Measurements from ENCODE around the gene PLEKHA8. TPM values are rescaled to one million over a fixed set of nuclear protein-coding genes. Genes with fewer than 3 reads are reported as not detected.

PLEKHA8 gene
- total RNA-seq, 1 donor from 2014 or later, result 43.8 TPM

DNA sequence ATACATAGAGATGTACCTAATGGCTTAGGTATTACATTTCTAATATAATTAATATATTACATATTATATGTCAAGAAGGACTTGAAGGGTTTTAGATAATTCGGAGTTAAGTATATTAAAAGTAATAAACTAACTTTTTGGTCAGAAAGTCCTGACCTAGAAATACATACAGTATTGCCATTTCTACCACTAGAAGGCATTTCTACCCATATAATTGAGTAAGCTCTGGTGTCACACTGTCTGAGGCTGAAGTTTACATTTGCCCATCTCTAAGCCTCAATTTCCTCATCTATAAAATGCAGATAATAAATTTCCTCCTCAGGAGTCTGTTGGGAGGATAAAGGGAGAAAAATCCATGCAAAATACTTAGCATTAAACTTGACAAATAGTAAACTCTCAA, 8.8 kb upstream of the PLEKHA8 start:
- no peak overlapping the region for H3K27ac Mint-ChIP-seq (ENCODE audit: unreplicated experiment)

GRCh38 chr7:30019960-30020359, 8.3 kb upstream of the PLEKHA8 start:
- no peak for TF ChIP-seq CTCF (IDR thresholded peaks at IDR 0.05; ENCODE audit: unreplicated experiment)
- peaks cover 7% of the 10 kb centered on the region for H3K4me1 Mint-ChIP-seq (ENCODE audit: unreplicated experiment)
- no peaks in the 10 kb centered on the region for H3K9me3 Mint-ChIP-seq (ENCODE audit: unreplicated experiment)
- DNase-seq (ENCODE audit: low spot score), result no peak
- H3K4me3 Mint-ChIP-seq (ENCODE audit: unreplicated experiment), result no peak overlapping the region
- peaks cover 4% of the 10 kb centered on the region for H3K36me3 Mint-ChIP-seq (ENCODE audit: low read depth, unreplicated experiment)
- no peaks in the 10 kb centered on the region for H3K27me3 Mint-ChIP-seq (ENCODE audit: unreplicated experiment)
- no peak overlapping the region for H3K27ac Mint-ChIP-seq (ENCODE audit: unreplicated experiment)

More for the DNA sequence above, 8.8 kb upstream of the PLEKHA8 start:
- Mint-ChIP-seq H3K27me3 (ENCODE audit: unreplicated experiment) (no peaks in the 10 kb centered on the region), H3K36me3 (ENCODE audit: low read depth, unreplicated experiment) (peaks cover 4% of the 10 kb centered on the region), H3K4me3 (ENCODE audit: unreplicated experiment) (no peak overlapping the region), H3K4me1 (ENCODE audit: unreplicated experiment) (peaks cover 2% of the 10 kb centered on the region), H3K9me3 (ENCODE audit: unreplicated experiment) (no peaks in the 10 kb centered on the region)
- DNase-seq (ENCODE audit: low spot score), result no peak
- TF ChIP-seq CTCF (IDR thresholded peaks at IDR 0.05; ENCODE audit: unreplicated experiment), result no peak

GRCh38 chr7:30020535-30020934, 7.7 kb upstream of the PLEKHA8 start:
- H3K27ac Mint-ChIP-seq (ENCODE audit: unreplicated experiment), result no peak overlapping the region
- no peak for TF ChIP-seq CTCF (IDR thresholded peaks at IDR 0.05; ENCODE audit: unreplicated experiment)

GRCh38 chr7:30022991-30023390, 5.2 kb upstream of the PLEKHA8 start:
- Mint-ChIP-seq H3K4me1 (ENCODE audit: unreplicated experiment) (peaks cover 24% of the 10 kb centered on the region), H3K4me3 (ENCODE audit: unreplicated experiment) (no peak overlapping the region), H3K9me3 (ENCODE audit: unreplicated experiment) (no peaks in the 10 kb centered on the region), H3K36me3 (ENCODE audit: low read depth, unreplicated experiment) (no peaks in the 10 kb centered on the region), H3K27me3 (ENCODE audit: unreplicated experiment) (no peaks in the 10 kb centered on the region), H3K27ac (ENCODE audit: unreplicated experiment) (no peak overlapping the region)
- DNase-seq (ENCODE audit: low spot score), result no peak
- no peak for TF ChIP-seq CTCF (IDR thresholded peaks at IDR 0.05; ENCODE audit: unreplicated experiment)

More at GRCh38 chr7:30020535-30020934, 7.7 kb upstream of the PLEKHA8 start:
- no peaks in the 10 kb centered on the region for H3K27me3 Mint-ChIP-seq (ENCODE audit: unreplicated experiment)
- H3K36me3 Mint-ChIP-seq (ENCODE audit: low read depth, unreplicated experiment), result peaks cover 4% of the 10 kb centered on the region
- no peak for DNase-seq (ENCODE audit: low spot score)
- H3K4me3 Mint-ChIP-seq (ENCODE audit: unreplicated experiment), result no peak overlapping the region
- H3K4me1 Mint-ChIP-seq (ENCODE audit: unreplicated experiment), result peaks cover 13% of the 10 kb centered on the region
- no peaks in the 10 kb centered on the region for H3K9me3 Mint-ChIP-seq (ENCODE audit: unreplicated experiment)

- no peaks in the 10 kb centered on the region for H3K27me3 Mint-ChIP-seq (ENCODE audit: unreplicated experiment)
- no peaks in the 10 kb centered on the region for H3K36me3 Mint-ChIP-seq (ENCODE audit: low read depth, unreplicated experiment)
- DNase-seq (ENCODE audit: low spot score), result no peak
- no peak overlapping the region for H3K27ac Mint-ChIP-seq (ENCODE audit: unreplicated experiment)
- peaks cover 24% of the 10 kb centered on the region for H3K4me1 Mint-ChIP-seq (ENCODE audit: unreplicated experiment)
- no peak overlapping the region for H3K4me3 Mint-ChIP-seq (ENCODE audit: unreplicated experiment)
- no peaks in the 10 kb centered on the region for H3K9me3 Mint-ChIP-seq (ENCODE audit: unreplicated experiment)
- no peak for TF ChIP-seq CTCF (IDR thresholded peaks at IDR 0.05; ENCODE audit: unreplicated experiment)
Observed at GRCh38 chr7:30023524-30023923, 4.7 kb upstream of the PLEKHA8 start.
